HG02642 (cell line): ENCODE results near the gene AKR7A2.

Source experiments
- ATAC-seq: cut with Tn5 transposase; IDR thresholded peaks from one replicate; pipeline ENCODE4 v1.9.1; 2021; ENCODE audit warnings: mild to moderate bottlenecking; ENCODE audit not compliant: unreplicated experiment, poor library complexity

AKR7A2 gene

DNA sequence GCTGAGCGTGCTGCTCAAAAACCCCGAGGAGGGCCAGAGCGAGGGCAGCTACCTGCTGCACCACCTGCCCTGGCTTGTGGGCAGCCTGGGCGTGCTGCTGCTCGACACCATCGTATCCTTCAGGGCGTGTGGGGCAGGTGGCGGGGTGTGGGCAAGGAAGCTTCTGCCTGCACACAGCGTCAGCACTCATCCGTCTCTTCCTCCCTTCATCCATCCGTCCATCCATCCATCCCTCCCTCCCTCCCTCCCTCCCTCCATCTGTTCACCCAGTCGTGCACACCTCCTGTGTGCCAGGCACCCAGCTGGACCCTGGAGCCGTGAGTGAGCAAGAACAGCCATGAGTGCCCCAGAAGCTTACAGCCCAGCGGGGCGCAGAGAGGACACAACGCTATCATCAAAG is 15.4 kb upstream of the AKR7A2 start:
- no peak for ATAC-seq

DNA sequence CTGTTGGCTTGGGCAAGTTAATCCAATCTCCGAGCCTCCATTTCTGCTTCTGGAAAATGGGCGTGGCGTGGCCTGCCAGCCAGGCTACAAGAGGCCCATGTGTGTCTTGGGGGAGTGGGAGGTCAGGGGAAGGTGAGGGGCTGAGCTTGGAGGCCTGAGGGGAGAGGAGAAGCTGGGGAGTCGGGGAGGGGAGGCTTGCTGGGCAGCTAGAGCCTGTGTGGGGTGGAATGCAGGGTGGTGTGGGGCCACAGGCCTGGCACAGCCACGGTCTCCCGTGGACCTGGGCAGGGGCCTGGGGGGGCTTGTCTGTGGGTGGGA is 14.8 kb upstream of the AKR7A2 start:
- no peak for ATAC-seq

DNA sequence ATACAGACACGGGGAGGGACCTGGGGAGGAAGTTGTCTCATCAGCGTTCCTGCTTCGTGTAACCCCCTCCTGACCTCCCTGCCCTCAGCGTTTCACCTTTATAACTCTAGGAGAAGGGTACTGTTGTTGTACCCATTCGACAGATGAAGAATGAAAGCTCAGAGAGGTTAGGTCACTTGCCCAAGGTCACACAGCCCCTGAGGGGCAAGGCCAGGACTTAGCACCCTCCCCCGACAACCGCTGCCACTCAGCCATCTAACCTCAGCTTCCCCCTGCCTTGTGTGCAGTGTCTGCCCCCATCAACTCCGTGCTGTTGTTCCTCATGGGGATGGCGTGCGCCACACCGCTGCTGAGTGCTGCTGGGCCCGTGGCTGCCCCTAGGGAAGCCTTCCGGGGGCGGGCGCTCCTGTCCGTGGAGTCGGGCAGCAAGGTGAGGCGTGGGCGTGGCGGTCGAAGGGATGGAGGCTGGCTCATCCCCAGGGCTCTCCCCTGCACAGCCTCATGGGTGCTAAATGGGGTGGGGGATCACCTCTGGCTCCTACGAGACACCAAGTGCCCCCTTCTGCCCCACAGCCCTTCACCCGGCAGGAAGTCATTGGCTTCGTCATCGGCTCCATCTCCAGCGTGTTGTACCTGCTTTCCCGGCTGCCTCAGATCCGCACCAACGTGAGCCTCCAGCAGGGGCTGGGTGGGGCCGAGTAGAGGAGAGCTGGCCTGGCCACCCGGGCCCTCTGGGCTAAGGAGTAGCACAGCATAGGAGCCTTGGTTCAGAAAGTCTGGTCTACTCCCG is 14.2 kb upstream of the AKR7A2 start:
- ATAC-seq: no peak

DNA sequence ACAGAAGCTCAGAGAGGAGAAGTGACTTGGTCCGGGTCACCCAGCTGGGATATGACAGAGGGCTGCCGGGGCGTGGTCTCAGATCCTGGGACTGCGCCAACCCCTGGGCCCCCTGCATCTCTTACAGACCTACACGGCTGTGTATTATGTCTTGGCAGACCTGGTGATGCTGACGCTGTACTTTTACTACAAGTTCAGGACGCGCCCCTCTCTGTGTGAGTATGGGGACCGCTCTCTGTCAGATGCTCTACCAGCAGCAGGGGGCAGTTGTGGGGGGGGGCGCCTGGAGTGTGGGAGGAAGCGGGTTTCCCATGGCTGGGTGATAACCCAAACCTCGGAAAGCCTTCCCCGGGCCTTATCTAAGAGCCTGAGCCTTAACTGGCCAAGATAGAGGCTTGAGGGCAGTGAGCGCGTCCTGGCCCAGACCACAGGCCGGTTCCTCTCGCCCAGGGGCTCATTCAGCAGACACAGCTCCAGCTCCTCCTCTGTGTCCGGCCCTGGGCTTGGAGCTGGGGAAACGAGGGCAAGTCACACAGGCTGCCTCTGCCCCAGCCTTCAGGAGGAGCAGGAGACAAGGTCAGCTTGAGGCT is 13.5 kb upstream of the AKR7A2 start:
- ATAC-seq: no peak

DNA sequence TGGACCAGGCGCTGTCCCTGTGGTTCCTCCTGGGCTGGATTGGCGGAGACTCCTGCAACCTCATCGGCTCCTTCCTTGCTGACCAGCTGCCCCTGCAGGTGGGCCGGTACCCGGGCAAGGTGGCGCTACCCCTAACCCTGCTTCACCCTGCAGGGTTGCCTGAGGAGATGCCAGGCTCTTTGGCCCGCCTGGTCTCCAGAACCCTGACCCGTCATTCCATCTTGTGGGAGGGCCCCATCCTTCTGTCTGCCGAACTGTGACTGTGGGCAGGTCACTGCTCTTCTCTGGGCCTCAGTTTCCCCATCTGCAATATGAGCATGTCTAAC is 12.7 kb upstream of the AKR7A2 start:
- ATAC-seq: no peak

DNA sequence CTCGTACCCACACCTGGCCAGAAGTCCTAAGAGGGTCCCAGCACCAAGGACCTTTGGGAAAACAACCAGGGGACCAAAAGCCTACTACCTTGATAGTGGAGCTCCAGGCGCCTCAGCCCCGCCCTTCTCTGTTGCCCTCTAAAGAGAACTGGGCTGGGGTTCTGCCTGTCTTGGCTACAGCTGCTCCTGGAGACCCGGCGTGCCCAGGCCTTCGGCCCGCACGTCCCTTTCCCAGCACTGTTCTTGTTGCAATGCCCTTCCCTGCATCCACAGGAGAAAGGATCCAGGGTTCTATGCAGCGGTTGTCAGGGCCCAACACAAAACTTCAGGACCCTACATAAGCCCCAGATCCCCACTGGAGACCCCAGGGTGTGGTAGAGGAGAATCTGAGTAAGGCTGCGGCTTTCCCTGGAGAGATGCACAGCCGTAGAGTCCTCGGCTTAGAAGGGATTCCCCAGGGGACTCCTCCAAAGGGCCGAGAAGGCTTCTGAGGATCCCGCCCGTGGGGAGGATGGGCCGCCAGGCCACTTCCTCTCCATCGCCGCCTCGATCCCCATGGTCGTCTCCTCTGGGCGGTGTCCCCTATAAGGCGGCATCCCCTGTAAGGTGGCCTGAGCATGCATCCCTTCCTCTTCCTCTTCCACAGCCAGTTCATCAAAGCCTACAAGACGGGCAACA is 12.2 kb upstream of the AKR7A2 start:
- no peak for ATAC-seq

DNA sequence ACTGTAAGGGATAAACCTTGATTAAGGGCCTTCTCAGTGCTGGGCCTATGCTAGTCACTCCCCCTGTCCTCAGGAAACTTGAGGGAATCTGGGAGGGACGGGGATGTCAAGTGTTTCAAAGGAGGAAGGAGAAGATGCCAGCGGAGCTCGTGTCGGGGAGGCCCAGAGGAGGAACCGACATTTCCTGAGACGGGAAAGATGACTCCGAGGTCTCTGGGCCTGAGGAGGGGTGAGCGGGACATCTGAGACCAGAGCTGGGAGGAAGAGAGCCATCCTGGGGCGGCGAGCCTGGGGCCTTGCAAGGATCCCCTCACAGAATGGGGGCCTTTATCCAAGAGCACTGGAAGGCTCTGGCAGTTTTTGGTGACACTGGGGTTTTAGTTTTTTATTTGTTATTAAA is 10.5 kb upstream of the AKR7A2 start:
- ATAC-seq: no peak

DNA sequence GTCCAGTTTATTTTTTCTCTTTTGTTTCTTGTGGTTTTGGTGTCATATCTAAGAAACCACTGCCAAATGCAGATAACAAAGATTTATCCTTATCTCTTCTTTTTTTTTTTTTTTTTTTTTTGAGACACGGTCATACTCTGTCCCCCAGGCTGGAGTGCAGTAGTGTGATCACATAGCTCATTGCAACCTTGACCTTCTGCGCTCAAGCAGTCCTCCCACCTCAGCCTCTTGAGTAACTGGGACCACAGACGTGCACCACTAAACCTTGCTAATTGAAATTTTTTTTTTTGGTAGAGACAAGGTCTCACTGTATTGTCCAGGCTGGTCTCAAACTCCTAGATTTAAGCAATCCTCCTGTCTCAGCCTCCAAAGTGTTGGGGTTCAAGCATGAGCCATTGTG is 9.1 kb upstream of the AKR7A2 start:
- ATAC-seq: no peak

DNA sequence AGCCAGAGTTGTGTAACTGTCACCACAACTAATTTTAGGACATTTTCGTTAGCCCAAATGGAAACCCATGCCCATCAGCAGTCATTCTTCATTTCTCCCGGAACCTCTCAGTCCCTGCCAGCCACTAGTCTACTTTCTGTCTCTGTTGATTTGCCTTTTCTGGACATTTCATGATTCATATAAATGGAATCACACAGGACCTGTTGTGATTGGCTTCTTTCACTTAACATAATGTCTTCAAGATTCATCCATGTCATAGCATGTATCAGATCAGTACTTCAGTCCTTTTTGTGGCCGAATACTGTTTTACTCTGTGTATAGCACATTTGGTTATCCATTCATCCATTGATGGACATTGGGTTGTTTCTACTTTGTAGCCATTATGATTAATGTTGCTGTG is 7.3 kb upstream of the AKR7A2 start:
- ATAC-seq: no peak

DNA sequence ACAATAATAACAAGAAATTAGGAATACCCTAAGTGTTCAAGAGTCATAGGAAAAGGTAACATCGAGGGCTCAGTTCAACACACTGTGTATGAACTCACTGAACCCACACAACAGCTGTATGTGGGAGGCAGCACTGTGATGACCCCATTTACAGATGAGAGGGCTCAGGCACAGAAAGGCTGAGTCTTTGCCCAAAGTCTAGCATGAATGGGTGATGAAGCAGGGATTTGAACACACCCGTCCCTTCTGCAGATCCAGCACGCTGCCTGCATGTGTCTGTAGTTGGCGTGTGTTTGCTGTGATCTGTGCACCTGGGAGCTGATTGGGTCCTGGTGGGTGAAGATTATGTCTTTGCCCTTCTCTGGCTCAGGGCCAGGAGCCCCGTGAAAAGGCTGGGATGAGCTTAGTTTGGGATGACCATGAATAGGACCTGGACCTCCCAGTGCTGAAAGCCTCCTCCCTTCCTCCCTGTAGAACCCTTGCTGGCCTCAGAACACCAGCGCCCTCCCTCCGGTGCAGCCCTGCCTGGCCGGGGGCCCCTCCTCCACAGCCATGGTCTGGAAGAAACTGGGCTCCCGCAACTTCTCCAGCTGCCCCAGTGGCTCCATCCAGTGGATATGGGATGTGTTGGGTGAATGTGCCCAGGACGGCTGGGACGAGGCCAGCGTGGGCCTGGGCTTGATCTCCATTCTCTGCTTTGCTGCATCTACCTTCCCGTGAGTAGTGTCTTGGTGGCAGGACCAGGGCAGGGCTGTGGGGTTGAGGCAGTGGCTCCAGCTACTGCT is 5.4 kb upstream of the AKR7A2 start:
- ATAC-seq: no peak

DNA sequence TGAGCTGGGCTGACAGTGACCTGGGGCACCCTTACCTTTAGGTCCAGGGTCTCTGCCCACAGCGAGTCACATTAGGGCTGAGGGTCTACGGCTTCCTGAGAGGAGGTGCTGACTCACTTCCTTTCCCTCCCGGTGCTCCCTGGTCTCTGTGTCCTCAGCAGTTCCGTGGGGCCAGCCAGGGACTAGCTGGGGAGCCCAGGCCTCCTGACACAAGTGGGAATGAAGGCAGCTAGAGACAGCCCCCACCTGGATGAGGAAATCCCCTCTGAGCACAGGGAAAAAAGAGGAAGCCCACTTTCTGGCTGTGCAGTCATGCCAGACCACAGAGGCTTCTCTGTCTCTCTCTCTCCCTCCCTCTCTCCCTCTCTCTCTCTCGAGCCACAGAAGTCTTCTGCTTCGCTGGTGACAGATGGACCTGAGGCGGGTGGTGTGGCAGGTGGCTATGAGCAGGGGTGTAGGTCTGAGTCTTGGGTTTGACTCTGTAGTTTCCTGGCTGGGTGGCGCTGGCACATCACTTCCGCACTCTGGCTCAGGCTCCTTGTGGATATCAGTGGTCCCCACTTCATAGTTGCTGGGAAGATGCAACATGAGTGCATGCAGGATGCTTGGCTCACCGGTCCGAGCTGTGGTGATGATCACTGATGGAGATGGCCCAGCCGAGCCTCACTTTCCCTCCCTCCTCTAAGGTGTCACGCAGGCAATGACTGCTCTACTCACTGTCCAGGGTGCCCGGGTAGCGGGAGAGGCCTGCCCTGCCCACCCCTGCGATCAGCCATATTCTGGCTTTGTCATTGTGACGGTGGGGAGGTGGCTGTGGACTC is 3.6 kb upstream of the AKR7A2 start:
- peak; percentile 30 for ATAC-seq

DNA sequence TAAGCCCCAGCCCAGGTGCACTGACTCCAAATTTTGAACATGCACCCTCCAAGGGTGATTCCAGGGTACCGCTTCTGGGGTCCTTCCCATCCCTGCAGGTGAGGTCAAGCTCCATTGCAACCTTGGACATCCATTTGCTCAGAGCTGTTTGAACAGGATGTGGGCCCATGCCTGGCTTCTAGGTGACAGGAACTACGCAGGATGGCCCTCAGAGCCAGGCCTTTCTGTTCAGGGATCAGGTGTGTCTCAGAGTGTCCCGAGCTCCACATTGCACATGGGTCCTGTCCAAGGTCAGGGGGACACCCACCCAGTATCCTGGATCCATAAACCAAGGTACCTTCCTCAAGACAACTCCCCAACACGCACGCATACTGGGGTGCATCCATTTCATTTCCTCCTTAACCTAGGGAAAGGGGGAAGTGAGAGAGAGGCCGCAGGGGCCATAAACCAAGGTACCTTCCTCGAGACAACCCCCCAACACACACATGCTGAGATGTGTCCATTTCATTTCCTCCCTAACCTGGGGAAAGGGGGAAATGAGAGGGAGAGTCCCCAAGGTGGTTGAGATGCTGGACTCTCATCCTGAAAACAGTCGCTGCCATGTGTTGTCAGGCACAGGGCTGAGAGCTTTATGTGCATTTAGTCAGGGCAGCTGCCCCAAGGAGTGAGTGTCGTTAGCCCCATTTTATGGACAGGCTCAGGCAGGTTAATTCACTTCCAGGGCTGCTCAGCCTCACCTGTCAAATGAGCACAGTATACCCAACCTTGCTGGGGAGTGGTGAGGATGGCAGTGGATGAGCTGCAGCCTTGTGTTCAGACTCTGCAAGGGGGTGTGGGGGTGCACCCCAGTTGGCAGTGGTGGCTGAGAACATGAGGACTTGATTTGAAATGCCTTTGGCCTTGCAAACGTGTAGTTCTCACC is 2.3 kb upstream of the AKR7A2 start:
- no peak for ATAC-seq

DNA sequence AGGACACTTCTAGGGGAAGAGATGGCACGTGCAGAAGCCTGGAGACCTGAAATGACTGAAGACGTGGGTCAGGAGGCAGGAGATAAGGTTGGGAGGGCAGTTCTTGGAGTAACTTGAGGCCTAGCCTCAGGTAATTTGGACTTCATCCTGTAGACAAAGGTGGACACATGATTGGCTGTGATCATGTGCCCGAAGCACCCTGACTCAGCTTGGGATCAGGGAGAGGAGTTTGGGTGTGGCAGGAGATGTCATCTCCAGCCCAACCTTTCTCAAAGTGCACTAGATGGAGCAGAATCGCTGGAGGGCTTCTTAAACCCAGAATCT is 1.7 kb upstream of the AKR7A2 start:
- no peak for ATAC-seq

DNA sequence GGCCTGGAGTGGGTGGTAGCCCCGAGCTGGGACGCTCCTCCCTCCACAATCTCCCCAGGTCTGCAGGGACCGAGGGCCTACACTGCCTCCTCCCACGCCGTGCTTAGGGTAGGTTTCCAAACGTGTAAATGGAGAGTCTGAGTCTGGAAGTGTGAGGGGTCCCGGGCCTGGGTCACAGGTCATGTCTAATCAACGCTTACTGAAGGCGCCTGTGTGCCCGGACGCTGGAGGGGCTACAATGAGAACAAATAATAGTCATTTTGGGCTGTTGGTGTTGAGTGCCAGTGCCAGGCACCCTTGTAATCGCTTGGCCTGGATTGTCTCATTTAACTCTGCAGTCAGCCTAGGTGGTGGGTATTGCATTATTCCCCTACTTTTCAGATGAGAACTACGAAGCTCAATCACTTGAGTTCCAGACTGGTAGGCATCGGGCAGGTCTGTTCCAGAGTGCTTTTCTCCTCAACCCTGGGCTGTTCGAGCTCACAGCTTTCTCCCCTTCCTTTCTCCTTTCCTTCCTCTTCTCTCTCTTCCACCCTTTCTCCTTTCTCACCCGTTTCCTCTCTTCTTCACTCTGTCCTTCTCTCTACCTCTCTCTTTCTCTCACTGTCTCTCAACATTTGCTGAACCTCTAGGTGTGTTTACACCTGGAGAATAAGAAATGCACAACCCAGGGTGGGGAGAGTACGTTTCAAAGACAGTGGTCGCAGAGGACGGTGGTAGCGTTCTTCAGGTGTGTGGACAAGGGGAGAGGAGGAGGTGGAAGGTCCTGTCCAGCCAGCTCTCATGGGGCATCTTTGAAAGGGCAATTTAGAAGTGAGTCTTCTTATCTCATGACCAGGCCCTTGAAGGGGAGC is 1.1 kb upstream of the AKR7A2 start:
- peak; percentile 20 for ATAC-seq

DNA sequence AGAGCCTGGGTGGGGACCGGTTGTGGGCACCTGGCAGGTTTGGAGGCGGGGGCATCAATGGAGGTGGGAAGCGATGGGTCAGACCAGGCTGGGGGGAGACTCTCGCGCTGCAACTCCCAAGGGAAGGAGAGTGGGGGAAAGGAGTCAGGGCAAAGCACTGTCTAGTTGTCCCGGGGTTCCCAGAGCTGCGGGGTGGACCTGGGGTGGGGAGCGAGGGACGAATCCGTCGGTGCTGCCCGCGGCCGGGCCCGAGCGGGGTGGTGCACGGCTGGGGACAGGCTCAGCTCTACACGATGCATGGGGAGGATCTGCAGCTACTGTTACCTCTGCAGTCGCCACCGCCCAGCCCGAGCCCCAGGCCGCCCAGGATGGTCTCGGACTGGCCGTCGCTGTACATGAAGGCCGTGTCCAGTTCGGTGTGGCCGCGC is 427 bp downstream of the AKR7A2 start:
- no peak for ATAC-seq

DNA sequence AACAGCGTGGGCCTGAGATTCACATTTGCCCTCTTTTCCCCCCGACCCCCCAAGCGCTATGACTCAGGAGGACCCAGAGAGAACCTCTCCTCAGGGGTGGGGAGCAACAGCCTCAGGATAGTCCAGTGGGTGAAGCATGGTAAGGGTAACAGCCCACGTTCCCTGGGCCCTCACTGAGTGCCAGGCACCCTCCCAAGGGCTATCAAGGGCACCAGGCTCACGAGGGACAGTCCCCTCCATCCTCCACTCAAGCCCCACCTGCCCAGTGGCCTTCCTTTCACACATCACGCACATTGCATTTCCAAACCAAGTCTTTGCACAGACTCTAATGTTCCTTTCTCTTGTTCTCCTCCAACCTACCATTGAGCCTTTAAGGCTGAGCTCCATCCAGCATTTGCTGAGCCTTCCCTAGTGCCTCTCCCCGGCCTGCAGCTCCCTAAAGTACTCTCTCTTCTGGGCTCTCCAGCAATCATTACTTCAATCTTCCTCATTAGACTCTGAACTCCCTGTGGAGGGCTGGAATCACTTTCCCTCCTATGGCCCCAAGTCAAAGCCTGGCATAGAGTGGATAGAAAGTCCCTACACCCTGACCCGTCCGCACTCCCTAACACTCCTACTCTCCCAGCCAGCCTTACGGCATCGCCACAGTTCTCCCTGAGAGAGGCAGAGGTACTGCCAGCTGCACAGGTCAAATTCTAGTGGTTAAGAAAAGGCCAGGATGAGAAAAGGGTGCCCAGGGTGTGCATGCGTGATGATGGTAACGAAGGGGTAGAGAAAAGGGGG is 1.0 kb downstream of the AKR7A2 start:
- no peak for ATAC-seq

DNA sequence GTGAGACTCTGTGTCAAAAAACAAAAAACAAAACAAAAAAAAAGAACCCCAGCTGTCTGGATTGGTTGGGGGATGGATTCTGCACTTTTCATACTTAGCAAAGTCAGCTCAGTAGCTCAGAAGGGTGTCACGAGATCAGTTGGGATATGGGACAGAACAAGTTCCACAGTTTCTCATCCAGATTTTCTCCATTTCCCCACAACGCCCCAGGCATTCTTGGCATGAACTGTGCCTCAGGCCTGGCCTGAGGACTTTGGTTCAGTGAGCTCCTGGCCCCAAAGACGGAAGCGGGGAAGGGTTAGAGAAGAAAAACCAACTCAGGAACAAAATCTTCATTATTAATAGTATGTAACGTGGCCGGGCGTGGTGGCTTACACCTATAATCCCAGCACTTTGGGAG is 1.9 kb downstream of the AKR7A2 start:
- ATAC-seq: no peak
